HG02610 (cell line): Measurements from ENCODE around the gene SCRN2.

Experiments used
- ATAC-seq: cut with Tn5 transposase; IDR thresholded peaks from one replicate; pipeline ENCODE4 v1.9.1; 2021; ENCODE audit warnings: mild to moderate bottlenecking, moderate library complexity; ENCODE audit not compliant: unreplicated experiment

Gene SCRN2

GRCh38 chr17:47847341-47848197 is 6.5 kb upstream of the SCRN2 start:
- no peak for ATAC-seq

- ATAC-seq = no peak
These were observed 5.8 kb upstream of the SCRN2 start for GRCh38 chr17:47846716-47847340.

- ATAC-seq = no peak
These were observed 4.6 kb upstream of the SCRN2 start for GRCh38 chr17:47845716-47846075.

- ATAC-seq = no peak
These were observed 4.0 kb upstream of the SCRN2 start for GRCh38 chr17:47844814-47845715.

- no peak for ATAC-seq
These were observed 3.2 kb upstream of the SCRN2 start for GRCh38 chr17:47844227-47844626.

GRCh38 chr17:47843391-47843730 is 2.3 kb upstream of the SCRN2 start:
- ATAC-seq = no peak

GRCh38 chr17:47841488-47842291 is 617 bp upstream of the SCRN2 start:
- no peak for ATAC-seq

- no peak for ATAC-seq
These were observed 902 bp downstream of the SCRN2 start for GRCh38 chr17:47840001-47840741.

GRCh38 chr17:47839071-47839470 is 2.0 kb downstream of the SCRN2 start:
- no peak for ATAC-seq

- ATAC-seq = no peak
These were observed 2.4 kb downstream of the SCRN2 start for GRCh38 chr17:47838636-47839035.

GRCh38 chr17:47837401-47838039 is 3.6 kb downstream of the SCRN2 start:
- no peak for ATAC-seq

GRCh38 chr17:47836601-47837000 is 4.5 kb downstream of the SCRN2 start:
- no peak for ATAC-seq

- no peak for ATAC-seq
These were observed 6.3 kb downstream of the SCRN2 start for GRCh38 chr17:47834756-47835155.

GRCh38 chr17:47831934-47832327 is 9.1 kb downstream of the SCRN2 start:
- no peak for ATAC-seq

GRCh38 chr17:47831003-47831933 is 9.8 kb downstream of the SCRN2 start, which contains the start of the genes LRRC46 and MRPL10:
Gene LRRC46 (plus strand): TSS chr17:47831670. CDS start chr17:47831990, 320 bp downstream.
Gene MRPL10 (minus strand): TSS chr17:47831541. CDS start chr17:47831511, 30 bp downstream.
- peak; percentile 89 for ATAC-seq

GRCh38 chr17:47830396-47831002 is 10.6 kb downstream of the SCRN2 start:
- no peak for ATAC-seq

GRCh38 chr17:47829870-47830269 is 11.2 kb downstream of the SCRN2 start:
- no peak for ATAC-seq

- ATAC-seq = no peak
These were observed 17.6 kb downstream of the SCRN2 start for GRCh38 chr17:47823519-47823918.
